ENCODE data around the gene WBP1.

Gene WBP1

DNA sequence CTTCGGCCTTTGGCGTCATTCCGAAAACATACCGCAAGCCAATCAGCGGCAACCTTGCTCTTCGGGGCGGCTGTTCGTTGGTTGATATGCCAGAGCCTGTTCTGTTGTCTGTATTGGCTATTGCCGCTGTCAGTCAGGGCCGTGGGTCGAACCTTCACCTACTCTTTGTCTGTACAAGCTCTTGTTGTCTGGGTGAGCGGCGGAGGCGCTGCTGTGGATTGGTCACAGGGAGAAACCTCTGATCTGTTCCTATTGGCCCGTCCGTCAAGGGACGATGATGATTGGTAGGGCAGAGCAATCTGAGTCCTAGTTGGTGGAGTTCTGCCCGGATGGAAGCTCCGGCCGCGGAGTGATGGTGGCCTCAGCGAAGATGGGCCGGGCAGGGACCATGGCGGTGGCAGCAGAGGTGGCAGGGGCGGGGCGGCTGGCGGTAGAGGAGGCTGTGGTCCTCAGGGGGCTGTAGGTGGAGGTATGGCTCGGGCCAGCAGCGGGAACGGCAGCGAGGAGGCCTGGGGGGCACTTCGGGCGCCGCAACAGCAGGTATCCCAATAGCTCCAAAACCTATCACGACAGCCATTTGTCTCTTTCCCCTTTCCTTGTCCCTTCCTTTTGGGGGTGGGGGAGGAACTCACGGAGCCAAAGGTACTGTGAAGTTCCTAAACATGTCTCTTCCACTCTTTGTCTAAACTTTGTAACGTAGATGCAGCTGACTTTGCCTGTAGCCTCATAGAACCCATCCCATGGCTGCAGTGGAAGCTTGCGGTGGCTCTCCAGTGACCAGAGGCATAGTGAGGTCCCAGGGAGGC is at the start of gene WBP1:
TSS of gene WBP1 (plus strand) at position 307 of the 806 bp plus-strand sequence. CDS start at position 472, 165 bp downstream.
- H3K4me3 ChIP-seq (ENCODE audit: low read depth, low read length), result peak within 1 kb of the TSS; percentile 91
- peaks cover 17% of the 10 kb centered on the region for H3K79me2 ChIP-seq (ENCODE audit: control insufficient read depth, insufficient read depth, low read length, unreplicated experiment)
- no peaks in the 10 kb centered on the region for H3K36me3 ChIP-seq (ENCODE audit: insufficient read depth, low read length)
- peak within 1 kb of the TSS; percentile 84 for H2AFZ ChIP-seq (ENCODE audit: low read length, unreplicated experiment)
- H3K27ac ChIP-seq (ENCODE audit: low read depth, low read length), result peak within 1 kb of the TSS; percentile 83
- peaks cover 20% of the 10 kb centered on the region for H3K4me1 ChIP-seq (ENCODE audit: control insufficient read depth, insufficient read depth, low read length, unreplicated experiment)
- no peaks in the 10 kb centered on the region for H3K27me3 ChIP-seq (ENCODE audit: insufficient read depth, low read length)

DNA sequence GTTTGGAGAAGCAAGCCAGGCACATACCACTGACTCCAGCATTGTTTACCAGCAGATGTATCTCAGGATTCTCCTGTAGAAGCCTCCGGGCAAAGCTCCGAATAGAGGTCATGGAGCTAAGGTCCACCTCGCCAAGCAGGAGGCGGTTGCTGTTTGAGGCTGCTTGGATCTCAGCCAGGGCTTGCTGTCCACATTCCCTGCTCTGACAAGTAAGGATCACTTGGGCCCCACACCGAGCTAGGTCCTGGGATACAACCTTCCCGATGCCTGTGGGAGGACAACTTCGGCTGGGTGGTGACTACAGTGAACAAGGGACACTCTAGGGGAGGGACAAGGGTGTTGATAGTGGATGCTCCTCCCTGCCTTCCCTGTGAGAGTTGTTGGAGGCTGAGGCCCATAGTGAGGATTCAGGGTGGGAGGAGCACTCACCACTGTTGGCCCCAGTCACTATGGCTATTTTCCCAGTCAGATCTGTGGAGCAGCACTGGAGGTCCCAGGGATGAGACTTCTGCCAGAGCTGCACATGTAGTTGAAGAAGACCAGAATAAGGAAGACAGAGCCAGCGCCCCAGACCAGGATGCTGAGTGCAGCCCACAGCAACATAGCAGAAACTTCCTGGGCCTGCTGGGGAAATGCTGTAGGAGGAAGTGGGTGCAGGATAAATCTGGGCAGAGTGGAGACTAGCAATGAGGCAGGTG is 45.1 kb upstream of the WBP1 start:
- no peaks in the 10 kb centered on the region for H3K4me1 ChIP-seq (ENCODE audit: control insufficient read depth, insufficient read depth, low read length, unreplicated experiment)
- H3K4me3 ChIP-seq (ENCODE audit: low read depth, low read length), result no peak overlapping the region
- H3K27ac ChIP-seq (ENCODE audit: low read depth, low read length), result no peak overlapping the region
- H3K79me2 ChIP-seq (ENCODE audit: control insufficient read depth, insufficient read depth, low read length, unreplicated experiment), result no peaks in the 10 kb centered on the region
- H2AFZ ChIP-seq (ENCODE audit: low read length, unreplicated experiment), result no peak overlapping the region
- H3K27me3 ChIP-seq (ENCODE audit: insufficient read depth, low read length), result peaks cover 3% of the 10 kb centered on the region; the same call in 1 of the 2 replicates
- no peaks in the 10 kb centered on the region for H3K36me3 ChIP-seq (ENCODE audit: insufficient read depth, low read length)

DNA sequence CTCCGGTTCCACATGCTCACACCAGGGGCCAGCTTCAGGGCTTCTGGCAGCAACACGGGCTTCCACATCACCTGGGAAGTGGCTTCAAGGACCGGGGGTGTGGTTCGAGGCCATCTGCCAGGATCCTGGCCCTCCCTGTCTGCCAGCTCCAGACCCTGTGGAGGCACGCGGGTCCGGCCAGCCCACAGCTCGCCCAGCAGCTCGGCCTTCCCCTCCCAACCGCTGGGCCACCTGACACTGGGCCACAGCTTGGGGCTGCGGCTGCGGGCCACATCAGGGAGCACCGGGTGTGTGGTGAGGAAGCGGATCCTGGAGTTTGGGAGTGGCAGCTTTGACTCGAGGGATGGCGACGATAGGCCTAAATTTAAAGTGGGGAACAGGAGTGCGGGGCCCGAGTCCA is 43.8 kb upstream of the WBP1 start:
- Histone ChIP-seq H3K4me3 (ENCODE audit: low read depth, low read length) (peak overlapping the region; percentile 74), H3K27me3 (ENCODE audit: insufficient read depth, low read length) (peaks cover 3% of the 10 kb centered on the region; the same call in 1 of the 2 replicates), H2AFZ (ENCODE audit: low read length, unreplicated experiment) (peak overlapping the region; percentile 53), H3K4me1 (ENCODE audit: control insufficient read depth, insufficient read depth, low read length, unreplicated experiment) (peaks cover 3% of the 10 kb centered on the region), H3K79me2 (ENCODE audit: control insufficient read depth, insufficient read depth, low read length, unreplicated experiment) (no peaks in the 10 kb centered on the region), H3K27ac (ENCODE audit: low read depth, low read length) (no peak overlapping the region), H3K36me3 (ENCODE audit: insufficient read depth, low read length) (no peaks in the 10 kb centered on the region)

DNA sequence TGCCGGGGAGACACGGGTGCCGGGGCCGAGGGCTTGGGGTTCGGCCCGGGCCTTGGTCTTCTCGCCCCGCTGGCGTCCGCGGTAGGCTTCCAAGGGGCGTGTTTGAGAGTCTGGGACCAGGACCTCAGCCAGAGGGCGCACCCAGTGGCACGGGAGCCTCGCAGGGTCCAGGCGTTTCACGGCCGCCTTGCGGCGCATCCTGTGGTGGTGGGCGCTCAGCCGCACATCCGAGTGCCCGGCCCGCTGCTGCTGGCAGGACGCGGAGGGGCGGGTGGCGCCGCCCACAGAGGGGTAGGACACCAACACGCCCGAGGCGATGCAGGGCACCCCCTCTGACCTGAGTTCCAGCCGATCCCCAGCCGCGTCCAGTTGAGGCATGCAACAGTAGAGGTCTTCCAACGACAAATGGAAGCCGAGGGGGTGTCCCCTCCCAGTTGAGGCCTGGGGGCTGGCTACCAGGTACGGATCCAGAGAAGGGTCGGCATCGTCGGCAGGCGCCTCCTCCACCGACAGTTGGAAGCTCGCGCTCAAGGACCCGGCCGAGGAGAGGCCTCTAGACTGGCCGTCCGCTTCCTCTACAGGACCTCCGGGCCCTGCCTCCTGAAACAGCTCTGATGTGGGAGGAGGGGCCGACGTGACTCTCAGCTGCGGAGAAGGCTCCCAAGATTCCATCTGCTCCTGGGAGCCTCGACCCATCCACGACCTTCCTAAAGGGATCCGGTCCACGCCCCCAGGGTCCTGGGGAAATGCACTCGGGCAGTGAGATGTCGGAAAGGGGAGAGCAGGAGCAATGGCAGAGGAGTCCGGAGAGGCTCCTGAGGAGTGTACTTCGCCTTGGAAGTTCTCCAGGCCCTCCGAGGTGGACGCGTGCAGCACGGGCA is 43.1 kb upstream of the WBP1 start:
- H3K4me1 ChIP-seq (ENCODE audit: control insufficient read depth, insufficient read depth, low read length, unreplicated experiment), result peaks cover 3% of the 10 kb centered on the region
- peaks cover 3% of the 10 kb centered on the region; the same call in 1 of the 2 replicates for H3K27me3 ChIP-seq (ENCODE audit: insufficient read depth, low read length)
- peak overlapping the region; percentile 74 for H3K4me3 ChIP-seq (ENCODE audit: low read depth, low read length)
- H3K79me2 ChIP-seq (ENCODE audit: control insufficient read depth, insufficient read depth, low read length, unreplicated experiment), result no peaks in the 10 kb centered on the region
- H3K27ac ChIP-seq (ENCODE audit: low read depth, low read length), result no peak overlapping the region
- no peaks in the 10 kb centered on the region for H3K36me3 ChIP-seq (ENCODE audit: insufficient read depth, low read length)
- peak overlapping the region; percentile 53 for H2AFZ ChIP-seq (ENCODE audit: low read length, unreplicated experiment)

DNA sequence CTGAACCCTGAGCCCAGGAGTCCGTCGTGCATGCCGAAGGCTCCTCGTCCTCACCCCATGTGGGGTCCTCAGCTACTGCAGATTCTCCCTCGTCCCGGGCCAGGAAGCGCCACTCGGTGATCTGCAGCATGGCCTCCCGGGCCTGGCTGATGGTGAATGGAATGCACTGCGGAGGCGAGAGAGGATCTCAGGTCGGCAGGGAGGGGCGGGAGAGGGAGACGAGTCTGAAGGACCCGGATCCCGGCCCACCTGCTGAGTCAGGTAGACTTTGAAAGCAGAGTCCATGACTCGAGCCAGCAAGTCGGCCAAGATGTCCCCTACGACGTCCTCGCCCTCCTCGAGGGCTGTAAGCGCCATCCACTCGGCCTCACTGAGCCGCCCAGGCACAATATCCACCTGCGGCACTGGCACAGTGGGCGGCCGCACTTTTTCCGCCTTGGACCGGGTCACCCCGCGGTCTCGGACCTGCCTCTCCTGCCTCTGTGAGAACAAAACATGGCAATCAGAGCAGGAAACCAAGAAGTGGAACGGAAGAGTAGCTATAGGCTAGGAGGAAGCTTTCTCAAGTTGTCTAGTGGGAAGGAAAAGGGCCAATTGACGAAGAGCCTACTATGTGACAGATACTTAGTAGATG is 42.4 kb upstream of the WBP1 start:
- peaks cover 3% of the 10 kb centered on the region; the same call in 1 of the 2 replicates for H3K27me3 ChIP-seq (ENCODE audit: insufficient read depth, low read length)
- H2AFZ ChIP-seq (ENCODE audit: low read length, unreplicated experiment), result peak overlapping the region; percentile 53
- peaks cover 3% of the 10 kb centered on the region for H3K4me1 ChIP-seq (ENCODE audit: control insufficient read depth, insufficient read depth, low read length, unreplicated experiment)
- no peaks in the 10 kb centered on the region for H3K36me3 ChIP-seq (ENCODE audit: insufficient read depth, low read length)
- H3K4me3 ChIP-seq (ENCODE audit: low read depth, low read length), result peak overlapping the region; percentile 74
- H3K27ac ChIP-seq (ENCODE audit: low read depth, low read length), result no peak overlapping the region
- H3K79me2 ChIP-seq (ENCODE audit: control insufficient read depth, insufficient read depth, low read length, unreplicated experiment), result no peaks in the 10 kb centered on the region

DNA sequence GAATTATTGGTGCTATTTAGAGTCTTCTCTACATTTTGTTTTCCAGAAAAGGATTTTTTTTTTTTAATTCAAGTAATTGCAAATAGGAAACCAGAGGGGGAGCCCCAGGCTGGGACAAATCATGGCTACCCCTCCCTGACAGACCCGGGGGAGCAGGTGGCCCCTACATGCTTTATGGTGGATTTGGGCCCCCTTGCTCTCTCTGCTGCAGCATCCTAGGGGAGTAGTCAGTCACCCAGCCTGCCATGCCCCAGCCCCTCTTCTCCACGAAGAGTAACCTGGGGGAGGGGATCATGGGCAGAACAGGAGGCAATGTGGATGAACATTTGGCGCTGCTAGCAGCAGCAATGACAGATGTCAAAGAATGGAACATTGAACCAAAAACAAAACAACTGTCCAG is 41.5 kb upstream of the WBP1 start:
- Histone ChIP-seq H3K36me3 (ENCODE audit: insufficient read depth, low read length) (no peaks in the 10 kb centered on the region), H3K4me1 (ENCODE audit: control insufficient read depth, insufficient read depth, low read length, unreplicated experiment) (peaks cover 3% of the 10 kb centered on the region)

DNA sequence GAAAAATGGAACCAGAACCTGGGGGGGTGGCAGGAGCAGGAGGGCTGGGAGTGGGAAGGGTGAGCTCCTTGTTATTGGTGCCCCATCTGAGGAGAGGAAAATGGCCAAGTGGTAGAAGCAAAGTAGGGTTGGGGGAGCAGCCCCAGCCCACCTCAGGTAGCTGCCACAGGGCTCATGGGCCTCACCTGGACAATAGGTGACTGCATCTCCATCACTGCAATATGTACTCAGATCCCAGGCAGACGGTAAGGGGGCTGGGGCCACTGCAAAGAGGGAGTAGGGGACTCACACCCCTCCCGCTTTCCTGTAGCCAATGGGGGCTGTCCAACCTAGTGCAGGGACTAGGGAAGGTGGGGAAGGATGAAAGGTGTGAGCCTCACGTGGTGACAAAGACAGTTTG is 41.0 kb upstream of the WBP1 start:
- peaks cover 3% of the 10 kb centered on the region for H3K4me1 ChIP-seq (ENCODE audit: control insufficient read depth, insufficient read depth, low read length, unreplicated experiment)
- peaks cover 3% of the 10 kb centered on the region; the same call in 1 of the 2 replicates for H3K27me3 ChIP-seq (ENCODE audit: insufficient read depth, low read length)

More for the DNA sequence above, 41.5 kb upstream of the WBP1 start:
- Histone ChIP-seq H3K4me3 (ENCODE audit: low read depth, low read length) (no peak overlapping the region), H3K27ac (ENCODE audit: low read depth, low read length) (no peak overlapping the region), H3K27me3 (ENCODE audit: insufficient read depth, low read length) (peaks cover 3% of the 10 kb centered on the region; the same call in 1 of the 2 replicates), H3K79me2 (ENCODE audit: control insufficient read depth, insufficient read depth, low read length, unreplicated experiment) (no peaks in the 10 kb centered on the region), H2AFZ (ENCODE audit: low read length, unreplicated experiment) (no peak overlapping the region)

DNA sequence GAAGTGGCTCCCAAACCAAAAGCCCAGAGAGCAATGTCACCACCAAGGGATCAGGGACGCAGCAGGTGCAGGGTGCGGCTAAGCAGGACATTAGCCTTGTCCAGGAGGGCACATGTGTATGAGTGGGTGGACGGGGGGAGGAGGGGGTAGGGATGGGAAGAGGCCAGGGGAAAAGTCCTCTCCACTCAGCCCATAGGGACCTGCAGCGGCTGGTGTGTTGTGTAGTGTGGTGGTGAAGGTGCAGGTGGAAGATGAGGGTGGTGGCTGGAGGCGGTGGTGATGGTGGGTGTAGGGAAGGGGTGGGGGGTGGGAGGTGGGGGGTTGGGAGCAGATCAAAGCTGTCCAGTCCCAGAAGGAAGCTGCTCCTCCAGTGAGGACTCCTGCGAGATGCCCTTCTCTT is 40.5 kb upstream of the WBP1 start:
- Histone ChIP-seq H2AFZ (ENCODE audit: low read length, unreplicated experiment) (no peak overlapping the region), H3K79me2 (ENCODE audit: control insufficient read depth, insufficient read depth, low read length, unreplicated experiment) (no peaks in the 10 kb centered on the region), H3K36me3 (ENCODE audit: insufficient read depth, low read length) (no peaks in the 10 kb centered on the region), H3K4me3 (ENCODE audit: low read depth, low read length) (no peak overlapping the region), H3K27me3 (ENCODE audit: insufficient read depth, low read length) (peaks cover 3% of the 10 kb centered on the region; the same call in 1 of the 2 replicates), H3K4me1 (ENCODE audit: control insufficient read depth, insufficient read depth, low read length, unreplicated experiment) (peaks cover 3% of the 10 kb centered on the region), H3K27ac (ENCODE audit: low read depth, low read length) (no peak overlapping the region)

More for the DNA sequence above, 41.0 kb upstream of the WBP1 start:
- no peaks in the 10 kb centered on the region for H3K79me2 ChIP-seq (ENCODE audit: control insufficient read depth, insufficient read depth, low read length, unreplicated experiment)
- no peak overlapping the region for H3K27ac ChIP-seq (ENCODE audit: low read depth, low read length)
- H3K36me3 ChIP-seq (ENCODE audit: insufficient read depth, low read length), result no peaks in the 10 kb centered on the region
- H3K4me3 ChIP-seq (ENCODE audit: low read depth, low read length), result no peak overlapping the region
- H2AFZ ChIP-seq (ENCODE audit: low read length, unreplicated experiment), result no peak overlapping the region

DNA sequence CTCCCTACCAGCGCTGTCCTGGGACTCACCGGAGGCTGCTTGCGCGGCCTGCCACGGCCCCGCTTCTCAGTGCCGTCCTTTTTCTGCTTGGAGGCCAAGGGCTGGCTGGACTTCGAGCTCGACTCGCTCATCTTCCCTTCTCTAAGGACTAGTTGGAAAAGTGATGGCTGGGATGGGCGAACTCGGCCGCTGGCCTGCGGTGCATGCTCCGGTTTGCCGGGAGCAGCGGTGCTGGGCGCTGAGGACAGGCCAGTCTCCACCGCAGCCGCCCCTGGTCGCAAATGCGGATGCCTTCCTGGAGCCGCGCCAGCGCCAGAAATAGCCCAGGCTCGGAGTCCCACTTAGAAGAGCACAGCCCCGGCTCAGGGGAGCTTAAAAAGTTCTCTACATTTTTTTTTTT is 39.9 kb upstream of the WBP1 start:
- H3K27me3 ChIP-seq (ENCODE audit: insufficient read depth, low read length), result peaks cover 3% of the 10 kb centered on the region; the same call in 1 of the 2 replicates
- H3K4me3 ChIP-seq (ENCODE audit: low read depth, low read length), result no peak overlapping the region
- H3K4me1 ChIP-seq (ENCODE audit: control insufficient read depth, insufficient read depth, low read length, unreplicated experiment), result peaks cover 3% of the 10 kb centered on the region
- no peak overlapping the region for H2AFZ ChIP-seq (ENCODE audit: low read length, unreplicated experiment)
- no peaks in the 10 kb centered on the region for H3K79me2 ChIP-seq (ENCODE audit: control insufficient read depth, insufficient read depth, low read length, unreplicated experiment)
- no peaks in the 10 kb centered on the region for H3K36me3 ChIP-seq (ENCODE audit: insufficient read depth, low read length)
- H3K27ac ChIP-seq (ENCODE audit: low read depth, low read length), result no peak overlapping the region

DNA sequence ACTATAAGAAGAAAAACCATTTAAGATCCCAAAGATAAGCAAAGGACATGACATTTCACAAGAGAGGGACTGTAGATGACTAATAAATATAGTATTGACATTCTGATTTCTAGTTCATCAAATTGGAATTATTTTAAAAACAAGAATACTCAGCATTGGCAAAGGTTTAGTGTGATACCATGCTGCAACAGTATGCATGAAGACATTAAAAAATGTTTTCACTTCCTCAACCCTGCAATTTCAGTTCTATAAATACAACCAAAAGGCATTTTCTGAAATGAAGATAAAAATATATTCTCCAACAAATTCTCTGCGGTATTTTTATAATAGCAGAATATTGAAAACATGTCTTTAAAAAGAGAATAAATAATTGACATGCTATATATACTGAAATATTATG is 38.9 kb upstream of the WBP1 start:
- Histone ChIP-seq H3K36me3 (ENCODE audit: insufficient read depth, low read length) (no peaks in the 10 kb centered on the region), H3K4me1 (ENCODE audit: control insufficient read depth, insufficient read depth, low read length, unreplicated experiment) (peaks cover 3% of the 10 kb centered on the region), H3K79me2 (ENCODE audit: control insufficient read depth, insufficient read depth, low read length, unreplicated experiment) (no peaks in the 10 kb centered on the region), H2AFZ (ENCODE audit: low read length, unreplicated experiment) (no peak overlapping the region), H3K27ac (ENCODE audit: low read depth, low read length) (no peak overlapping the region), H3K27me3 (ENCODE audit: insufficient read depth, low read length) (peaks cover 3% of the 10 kb centered on the region; the same call in 1 of the 2 replicates), H3K4me3 (ENCODE audit: low read depth, low read length) (no peak overlapping the region)

Measured in ACC112 (cell line).